A549 (cell line): Measurements from ENCODE around the gene ZFC3H1. TPM values are rescaled to one million over a fixed set of nuclear protein-coding genes. Genes with fewer than 3 reads are reported as not detected.

ENCODE experiments used
- ATAC-seq, 2 experiments: fragments of 200-7000 bp in 1 of 2; fragments of >200 bp in 1 of 2; cut with Nextera tagmentation in 1 of 2; cut with Tn5 transposase in 1 of 2; 3 replicates each; pipeline versions ENCODE4 v1.8.0 to v1.9.1; 2018 to 2020; ENCODE audit warnings: mild to moderate bottlenecking in 1 of 2, moderate library complexity in 1 of 2
- CTCF ChIA-PET: fragments of 300-600 bp; sonication (Branson Sonifier 250); formaldehyde crosslinking; extraction: SDS; loops from one replicate; lab custom pipeline; 2021; ENCODE audit warnings: antibody characterized with exemption, inconsistent platforms; lab: Yijun Ruan, JAX
- POLR2A ChIA-PET: fragments of 350-600 bp; formaldehyde crosslinking; extraction: SDS; loops from one replicate; lab custom pipeline; 2021; ENCODE audit warnings: antibody characterized with exemption, inconsistent platforms; lab: Yijun Ruan, JAX
- DNase-seq, 2 experiments: peaks; one replicate each; pipeline versions ENCODE4 v3.0.0 to v3.0.0-alpha.2; 2011 to 2016; ENCODE audit warnings: low read depth in 1 of 2, low spot score in 1 of 2
- FAIRE-seq: peaks from 2 replicates; lab custom pipeline; 2011; peaks lifted over from hg19 to GRCh38; lab: Jason Lieb, UNC
- H3K27ac ChIP-seq, 2 experiments: fragments of >200 bp; sonication (Bioruptor Twin); formaldehyde crosslinking; 3 replicates each; pipeline ENCODE4 v1.5.1; 2016 to 2017
- H3K4me1 ChIP-seq: fragments of >200 bp; sonication (Bioruptor Twin); formaldehyde crosslinking; 3 replicates; pipeline ENCODE4 v1.6.1; 2016
- H3K4me2 ChIP-seq: fragments of >200 bp; sonication (Bioruptor Twin); formaldehyde crosslinking; 3 replicates; pipeline ENCODE4 v1.6.1; 2016
- H3K4me3 ChIP-seq: fragments of >200 bp; sonication (Bioruptor Twin); formaldehyde crosslinking; 3 replicates; pipeline ENCODE4 v1.5.1; 2016
- H3K9me3 ChIP-seq: fragments of >200 bp; sonication (Bioruptor Twin); formaldehyde crosslinking; 3 replicates; pipeline ENCODE4 v1.6.1; 2016
- CBX2 ChIP-seq: fragments of 200-600 bp; sonication (generic); IDR thresholded peaks from 2 replicates; pipeline ENCODE4 v1.6.1; 2016; ENCODE audit warnings: low read depth, mild to moderate bottlenecking, borderline replicate concordance
- CHD2 ChIP-seq: fragments of 150-350 bp; IDR thresholded peaks from 2 replicates; pipeline ENCODE4 v1.6.1; 2014; ENCODE audit warnings: low read length; ENCODE audit not compliant: partially characterized antibody
- CTCF ChIP-seq: fragments of >200 bp; sonication (Bioruptor Twin); formaldehyde crosslinking; IDR thresholded peaks from 3 replicates; pipeline ENCODE4 v1.5.1; 2016
- EHF ChIP-seq: fragments of 250-450 bp; sonication (Bioruptor Pico); IDR thresholded peaks from 2 replicates; pipeline ENCODE4 v1.5.0; 2020; ENCODE audit warnings: mild to moderate bottlenecking
- ESRRA ChIP-seq: fragments of 150-350 bp; IDR thresholded peaks from 2 replicates; pipeline ENCODE4 v1.6.1; 2014; ENCODE audit warnings: mild to moderate bottlenecking, low read length, borderline replicate concordance
- FOSB ChIP-seq: fragments of 250-450 bp; sonication (Bioruptor Pico); IDR thresholded peaks from 2 replicates; pipeline ENCODE4 v1.5.0; 2020; ENCODE audit warnings: mild to moderate bottlenecking, moderate library complexity
- FOXS1 ChIP-seq: fragments of 250-450 bp; sonication (Bioruptor Pico); IDR thresholded peaks from 2 replicates; pipeline ENCODE4 v1.5.0; 2020; ENCODE audit warnings: mild to moderate bottlenecking, moderate library complexity
- HDAC2 ChIP-seq: fragments of 200-600 bp; sonication (generic); IDR thresholded peaks from 2 replicates; pipeline ENCODE4 v1.6.1; 2016
- HEYL ChIP-seq: fragments of 250-450 bp; sonication (Bioruptor Pico); IDR thresholded peaks from 2 replicates; pipeline ENCODE4 v1.8.0; 2021; ENCODE audit warnings: mild to moderate bottlenecking, moderate library complexity
- HOXA7 ChIP-seq: fragments of 250-450 bp; sonication (Bioruptor Pico); IDR thresholded peaks from 2 replicates; pipeline ENCODE4 v1.5.0; 2020; ENCODE audit warnings: mild to moderate bottlenecking, moderate library complexity
- JUN ChIP-seq, 2 experiments: fragments of >200 bp; sonication (Bioruptor Twin); formaldehyde crosslinking; IDR thresholded peaks; 2 replicates in 1 of 2; 3 replicates in 1 of 2; pipeline ENCODE4 v1.6.1; 2016 to 2017
- MAZ ChIP-seq: fragments of 150-350 bp; IDR thresholded peaks from 2 replicates; pipeline ENCODE4 v1.6.1; 2014; ENCODE audit warnings: antibody characterized with exemption, low read depth, low read length, borderline replicate concordance
- NPAS2 ChIP-seq: fragments of 250-450 bp; sonication (Bioruptor Pico); IDR thresholded peaks from 2 replicates; pipeline ENCODE4 v1.8.0; 2022; ENCODE audit warnings: mild to moderate bottlenecking, moderate library complexity, borderline replicate concordance
- RAD21 ChIP-seq, 2 experiments: fragments of >200 bp in 1 of 2; sonication (Bioruptor Twin) in 1 of 2; formaldehyde crosslinking in 1 of 2; IDR thresholded peaks in 1 of 2; conservative IDR thresholded peaks in 1 of 2; 2 replicates in 1 of 2; 3 replicates in 1 of 2; pipeline ENCODE4 v1.6.1; 2012 to 2018; ENCODE audit warnings: inconsistent platforms in 1 of 2
- RNF2 ChIP-seq: fragments of 200-600 bp; sonication (generic); IDR thresholded peaks from 2 replicates; pipeline ENCODE4 v1.6.1; 2016; ENCODE audit warnings: low read depth, mild to moderate bottlenecking, antibody characterized with exemption, moderate library complexity, borderline replicate concordance
- SMC3 ChIP-seq: fragments of >200 bp; sonication (Bioruptor Twin); formaldehyde crosslinking; IDR thresholded peaks from 3 replicates; pipeline ENCODE4 v1.6.1; 2018; ENCODE audit warnings: inconsistent platforms
- TFCP2L1 ChIP-seq: fragments of 250-450 bp; sonication (Bioruptor Pico); IDR thresholded peaks from 2 replicates; pipeline ENCODE4 v1.5.0; 2021; ENCODE audit warnings: mild to moderate bottlenecking
- ZFP36 ChIP-seq: fragments of 450-650 bp; IDR thresholded peaks from 2 replicates; pipeline ENCODE4 v1.6.1; 2014; ENCODE audit warnings: borderline replicate concordance; ENCODE audit not compliant: partially characterized antibody
- ZSCAN20 ChIP-seq: fragments of 250-450 bp; sonication (Bioruptor Pico); IDR thresholded peaks from 2 replicates; pipeline ENCODE4 v1.8.0; 2022; ENCODE audit warnings: mild to moderate bottlenecking, moderate library complexity
- WGBS: methylation state at CpG from one replicate; pipeline ENCODE4 v1.1.6; 2017; ENCODE audit errors: missing lambda C conversion rate; 5-methylcytosine and 5-hydroxymethylcytosine counted together
- polyA plus RNA-seq, 4 experiments: library from polyadenylated mRNA; depleted of rRNA in 3 of 4; stranded (reverse); fragments of >200 nt; fragmentation: RNase III in 1 of 4; extraction: RNeasy Plus Mini Kit Qiagen cat#74134 plus additional on column Dnase treatment in 1 of 4; gene quantifications; 2 replicates in 3 of 4; 3 replicates in 1 of 4; pipeline ENCODE4 v1.2.3, GENCODE V29; 2011 to 2017
- TF ChIP-seq, protein P1 (sequence below): fragments of 450-650 bp; IDR thresholded peaks from 2 replicates; pipeline ENCODE4 v1.6.1; 2014; ENCODE audit warnings: antibody characterized with exemption
- TF ChIP-seq, protein P2 (sequence below): fragments of >200 bp; sonication (Bioruptor Twin); formaldehyde crosslinking; IDR thresholded peaks from 3 replicates; pipeline ENCODE4 v1.6.1; 2016
- TF ChIP-seq, protein P3 (sequence below): IDR thresholded peaks from 2 replicates; pipeline ENCODE4 v1.6.1; 2012
- TF ChIP-seq, protein P4 (sequence below): fragments of 150-350 bp; IDR thresholded peaks from 2 replicates; pipeline ENCODE4 v1.6.1; 2014; ENCODE audit warnings: low read depth, mild to moderate bottlenecking, low read length

The ZFC3H1 gene
- polyA plus RNA-seq, 2 of the 4 experiments (the other 2 are of a cell fraction), result 18.9 to 58.3 TPM

GRCh38 chr12:71592841-71593240, 70.8 kb downstream of the ZFC3H1 start:
- FAIRE-seq, result no peak
- no peak for DNase-seq
- no peaks in the 10 kb centered on the region for H3K4me1 ChIP-seq
- ChIA-PET POLR2A (no interaction called here), CTCF (interaction anchor here (0.5 to 1.3 kb wide), 2 partner anchors 47 to 935 kb away, joined by 3 to 5 read pairs; no protein-coding TSS in a partner anchor)
- no peak overlapping the region for H3K27ac ChIP-seq
- no peak overlapping the region for H3K4me3 ChIP-seq
- TF ChIP-seq HOXA7 (CRISPR knock-in tag) (no peak), SMC3 (no peak), HEYL (no peak), RNF2 (no peak), FOSB (CRISPR knock-in tag) (no peak), RAD21 (conservative IDR thresholded peaks at IDR 0.05 in 1 of 2, IDR thresholded peaks at IDR 0.05 in 1 of 2) (no peak), EHF (CRISPR knock-in tag) (no peak)
- TF ChIP-seq, protein P1, sequence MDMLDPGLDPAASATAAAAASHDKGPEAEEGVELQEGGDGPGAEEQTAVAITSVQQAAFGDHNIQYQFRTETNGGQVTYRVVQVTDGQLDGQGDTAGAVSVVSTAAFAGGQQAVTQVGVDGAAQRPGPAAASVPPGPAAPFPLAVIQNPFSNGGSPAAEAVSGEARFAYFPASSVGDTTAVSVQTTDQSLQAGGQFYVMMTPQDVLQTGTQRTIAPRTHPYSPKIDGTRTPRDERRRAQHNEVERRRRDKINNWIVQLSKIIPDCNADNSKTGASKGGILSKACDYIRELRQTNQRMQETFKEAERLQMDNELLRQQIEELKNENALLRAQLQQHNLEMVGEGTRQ, result no peak
- WGBS, result 30% methylated on average over 3 of the region's 3 CpGs
- no peak for ATAC-seq
- no peak overlapping the region for H3K4me2 ChIP-seq
- H3K9me3 ChIP-seq, result no peaks in the 10 kb centered on the region

- H3K4me1 ChIP-seq, result no peaks in the 10 kb centered on the region
- no peak for DNase-seq
- TF ChIP-seq ESRRA (no peak), MAZ (no peak), CTCF (no peak), JUN (IDR thresholded peaks at IDR 0.05) (no peak), ZFP36 (no peak), ZSCAN20 (CRISPR knock-in tag) (no peak), TFCP2L1 (CRISPR knock-in tag) (no peak), FOXS1 (CRISPR knock-in tag) (no peak), NPAS2 (CRISPR knock-in tag) (no peak), FOSB (CRISPR knock-in tag) (no peak), HDAC2 (no peak), CHD2 (no peak), CBX2 (no peak), EHF (CRISPR knock-in tag) (no peak)
- TF ChIP-seq, protein P2, sequence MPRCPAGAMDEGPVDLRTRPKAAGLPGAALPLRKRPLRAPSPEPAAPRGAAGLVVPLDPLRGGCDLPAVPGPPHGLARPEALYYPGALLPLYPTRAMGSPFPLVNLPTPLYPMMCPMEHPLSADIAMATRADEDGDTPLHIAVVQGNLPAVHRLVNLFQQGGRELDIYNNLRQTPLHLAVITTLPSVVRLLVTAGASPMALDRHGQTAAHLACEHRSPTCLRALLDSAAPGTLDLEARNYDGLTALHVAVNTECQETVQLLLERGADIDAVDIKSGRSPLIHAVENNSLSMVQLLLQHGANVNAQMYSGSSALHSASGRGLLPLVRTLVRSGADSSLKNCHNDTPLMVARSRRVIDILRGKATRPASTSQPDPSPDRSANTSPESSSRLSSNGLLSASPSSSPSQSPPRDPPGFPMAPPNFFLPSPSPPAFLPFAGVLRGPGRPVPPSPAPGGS, result no peak
- TF ChIP-seq, protein P3, sequence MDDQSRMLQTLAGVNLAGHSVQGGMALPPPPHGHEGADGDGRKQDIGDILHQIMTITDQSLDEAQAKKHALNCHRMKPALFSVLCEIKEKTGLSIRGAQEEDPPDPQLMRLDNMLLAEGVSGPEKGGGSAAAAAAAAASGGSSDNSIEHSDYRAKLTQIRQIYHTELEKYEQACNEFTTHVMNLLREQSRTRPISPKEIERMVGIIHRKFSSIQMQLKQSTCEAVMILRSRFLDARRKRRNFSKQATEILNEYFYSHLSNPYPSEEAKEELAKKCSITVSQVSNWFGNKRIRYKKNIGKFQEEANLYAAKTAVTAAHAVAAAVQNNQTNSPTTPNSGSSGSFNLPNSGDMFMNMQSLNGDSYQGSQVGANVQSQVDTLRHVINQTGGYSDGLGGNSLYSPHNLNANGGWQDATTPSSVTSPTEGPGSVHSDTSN, result no peak
- TF ChIP-seq, protein P4, sequence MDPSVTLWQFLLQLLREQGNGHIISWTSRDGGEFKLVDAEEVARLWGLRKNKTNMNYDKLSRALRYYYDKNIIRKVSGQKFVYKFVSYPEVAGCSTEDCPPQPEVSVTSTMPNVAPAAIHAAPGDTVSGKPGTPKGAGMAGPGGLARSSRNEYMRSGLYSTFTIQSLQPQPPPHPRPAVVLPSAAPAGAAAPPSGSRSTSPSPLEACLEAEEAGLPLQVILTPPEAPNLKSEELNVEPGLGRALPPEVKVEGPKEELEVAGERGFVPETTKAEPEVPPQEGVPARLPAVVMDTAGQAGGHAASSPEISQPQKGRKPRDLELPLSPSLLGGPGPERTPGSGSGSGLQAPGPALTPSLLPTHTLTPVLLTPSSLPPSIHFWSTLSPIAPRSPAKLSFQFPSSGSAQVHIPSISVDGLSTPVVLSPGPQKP, result no peak
- TF ChIP-seq, all 56 proteins: peak for 0
- H3K9me3 ChIP-seq, result no peaks in the 10 kb centered on the region
- ATAC-seq (no peak), FAIRE-seq (no peak)
- POLR2A ChIA-PET, result no interaction called here
- H3K4me3 ChIP-seq, result no peak overlapping the region
- no peak overlapping the region for H3K27ac ChIP-seq
- no peak overlapping the region for H3K4me2 ChIP-seq
- 11% methylated on average over 2 of the region's 2 CpGs for WGBS
- CTCF ChIA-PET, result interaction anchor here (1.1 kb wide), 1 partner anchor 198 kb away, joined by 3 read pairs; no protein-coding TSS in a partner anchor
Observed at GRCh38 chr12:71591601-71592000, 72.0 kb downstream of the ZFC3H1 start.
